ENCODE results near the gene KRTAP10-4.

DNA sequence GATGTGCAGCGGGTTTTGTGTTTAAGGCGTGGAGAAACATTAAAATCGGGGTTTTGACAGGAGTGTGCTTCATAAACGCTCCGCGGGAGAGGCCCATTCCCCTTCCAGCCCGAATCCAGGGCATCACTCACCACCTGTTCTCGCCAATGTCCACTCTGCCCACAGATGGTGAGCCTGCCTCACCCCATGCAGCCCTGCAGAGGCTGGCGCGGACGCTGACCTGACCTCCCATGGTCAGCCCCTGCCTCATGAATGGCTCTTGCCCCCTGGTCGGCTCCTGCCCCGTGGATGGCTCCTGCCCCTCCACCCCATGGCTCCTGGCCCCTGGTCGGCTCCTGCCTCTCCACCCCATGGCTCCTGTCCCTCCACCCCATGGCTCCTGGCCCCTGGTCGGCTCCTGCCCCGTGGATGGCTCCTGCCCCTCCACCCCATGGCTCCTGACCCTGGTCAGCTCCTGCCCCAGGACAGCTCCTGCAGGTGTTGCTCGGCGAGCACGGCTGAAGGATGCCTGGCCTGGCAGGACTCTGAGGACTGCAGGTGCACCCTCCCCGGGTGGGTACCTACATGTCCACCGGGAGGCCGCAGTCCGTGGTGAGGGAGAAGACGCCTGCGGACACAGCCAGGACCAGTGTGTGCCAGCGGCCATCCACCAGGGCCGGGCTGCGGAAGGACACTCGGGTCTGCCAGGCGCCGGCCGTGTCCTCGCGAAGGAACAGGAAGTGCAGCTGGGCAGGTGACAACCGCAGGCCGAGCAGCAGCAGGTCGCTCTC lies 40.2 kb upstream of the KRTAP10-4 start:
- TF ChIP-seq, protein P1, sequence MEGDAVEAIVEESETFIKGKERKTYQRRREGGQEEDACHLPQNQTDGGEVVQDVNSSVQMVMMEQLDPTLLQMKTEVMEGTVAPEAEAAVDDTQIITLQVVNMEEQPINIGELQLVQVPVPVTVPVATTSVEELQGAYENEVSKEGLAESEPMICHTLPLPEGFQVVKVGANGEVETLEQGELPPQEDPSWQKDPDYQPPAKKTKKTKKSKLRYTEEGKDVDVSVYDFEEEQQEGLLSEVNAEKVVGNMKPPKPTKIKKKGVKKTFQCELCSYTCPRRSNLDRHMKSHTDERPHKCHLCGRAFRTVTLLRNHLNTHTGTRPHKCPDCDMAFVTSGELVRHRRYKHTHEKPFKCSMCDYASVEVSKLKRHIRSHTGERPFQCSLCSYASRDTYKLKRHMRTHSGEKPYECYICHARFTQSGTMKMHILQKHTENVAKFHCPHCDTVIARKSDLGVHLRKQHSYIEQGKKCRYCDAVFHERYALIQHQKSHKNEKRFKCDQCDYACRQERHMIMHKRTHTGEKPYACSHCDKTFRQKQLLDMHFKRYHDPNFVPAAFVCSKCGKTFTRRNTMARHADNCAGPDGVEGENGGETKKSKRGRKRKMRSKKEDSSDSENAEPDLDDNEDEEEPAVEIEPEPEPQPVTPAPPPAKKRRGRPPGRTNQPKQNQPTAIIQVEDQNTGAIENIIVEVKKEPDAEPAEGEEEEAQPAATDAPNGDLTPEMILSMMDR (IDR thresholded peaks at IDR 0.05; ENCODE audit: borderline replicate concordance, extremely low read depth, low read length, poor library complexity, severe bottlenecking), result no peak
- TF ChIP-seq EZH2 (IDR thresholded peaks at IDR 0.05; ENCODE audit: borderline replicate concordance, low read depth, low read length, severe bottlenecking), result no peak

All from DND-41 (cell line).